HFF-Myc (cell line): ENCODE data around the gene SLC36A3.

ENCODE experiments used
- DNase-seq: peaks from one replicate; pipeline ENCODE4 v3.0.0-alpha.2; 2011; ENCODE audit warnings: low read depth; ENCODE audit errors: extremely low read depth
- H3K4me3 ChIP-seq: replicated peaks from 2 replicates; pipeline ENCODE4 v1.5.1; 2011; ENCODE audit warnings: low read depth, mild to moderate bottlenecking, control low read depth, low read length
- CTCF ChIP-seq: IDR thresholded peaks from 2 replicates; pipeline ENCODE4 v1.5.1; 2012; ENCODE audit warnings: mild to moderate bottlenecking, low read depth, low read length, control low read depth; ENCODE audit errors: missing control alignments

SLC36A3 gene

GRCh38 chr5:151270599-151270998 lies 33.0 kb downstream of the SLC36A3 start:
- no peak for TF ChIP-seq CTCF
- no peak overlapping the region for H3K4me3 ChIP-seq
- DNase-seq: no peak

DNA sequence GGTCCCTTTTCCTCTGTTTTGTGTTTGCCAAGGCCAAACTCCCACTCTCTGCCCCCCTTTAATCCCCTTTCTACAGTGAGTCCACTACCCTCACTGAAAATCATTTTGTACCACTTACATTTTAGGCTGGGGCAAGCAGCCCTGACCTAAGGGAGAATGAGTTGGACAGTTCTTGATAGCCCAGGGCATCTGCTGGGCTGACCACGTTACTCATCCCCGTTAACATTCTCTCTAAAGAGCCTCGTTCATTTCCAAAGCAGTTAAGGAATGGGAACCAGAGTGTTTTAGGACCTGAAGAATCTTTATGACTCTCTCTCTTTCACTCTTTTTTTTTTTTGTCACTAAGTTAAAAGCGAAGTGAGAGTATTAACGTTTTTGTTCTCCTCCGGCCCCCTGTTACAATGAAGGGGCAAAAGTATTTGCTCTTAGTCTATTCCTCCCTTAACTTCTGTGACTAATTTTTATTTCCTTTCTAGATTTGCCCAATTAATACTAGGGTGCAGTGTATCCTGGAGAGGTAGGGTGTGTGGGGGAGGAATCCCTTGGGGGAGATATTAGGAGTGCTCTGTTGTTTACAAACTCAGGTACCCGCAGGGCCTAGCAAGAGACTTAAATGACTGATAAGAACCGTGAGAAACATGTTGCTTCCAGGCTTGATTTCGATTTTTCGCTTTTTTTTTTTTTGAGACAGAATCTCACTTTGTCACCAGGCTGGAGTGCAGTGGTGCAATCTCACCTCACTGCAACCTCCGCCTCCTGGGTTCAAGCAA lies 35.9 kb downstream of the SLC36A3 start:
- no peak overlapping the region for H3K4me3 ChIP-seq
- no peak for DNase-seq
- TF ChIP-seq CTCF: no peak

DNA sequence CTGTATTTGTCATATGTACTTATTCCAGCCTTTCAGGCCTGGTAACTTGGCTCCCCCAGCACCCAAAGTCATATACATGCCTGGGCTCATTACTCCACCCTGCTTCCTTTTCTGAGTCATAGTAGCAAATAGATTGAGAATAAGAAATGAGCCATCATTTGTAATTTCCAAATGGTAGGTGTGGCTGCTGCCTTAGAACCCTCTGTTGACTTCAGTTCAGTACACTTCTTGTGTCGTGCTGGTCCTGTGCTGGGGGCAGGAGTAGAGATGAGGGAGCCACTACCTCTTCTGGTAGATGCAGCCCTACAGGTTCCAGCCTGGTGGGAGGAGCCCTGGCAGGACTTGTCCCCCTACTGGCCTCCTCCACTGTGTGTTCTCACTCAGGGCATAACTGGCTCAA lies 39.5 kb downstream of the SLC36A3 start:
- TF ChIP-seq CTCF: no peak
- DNase-seq: no peak
- H3K4me3 ChIP-seq: no peak overlapping the region

DNA sequence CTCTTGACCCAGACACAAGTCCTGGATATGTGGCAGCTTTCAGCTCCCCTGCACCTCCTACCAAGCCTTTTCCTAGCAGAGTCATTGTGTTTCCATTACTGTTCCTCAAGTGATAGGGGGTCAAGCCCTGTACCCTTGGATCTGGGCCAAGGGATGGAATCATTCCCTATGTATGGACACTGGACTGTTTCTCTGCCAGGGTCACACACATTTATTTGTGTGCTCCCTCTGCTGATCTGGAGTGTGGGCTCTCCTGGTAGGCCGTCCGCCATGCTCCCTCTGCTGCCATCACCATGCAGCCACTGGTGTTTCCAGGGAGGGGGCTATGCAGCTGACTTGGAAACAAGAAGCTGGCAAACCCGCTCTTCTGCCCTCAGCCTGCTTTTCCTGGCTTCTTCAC lies 41.0 kb downstream of the SLC36A3 start:
- no peak for TF ChIP-seq CTCF
- no peak for DNase-seq
- no peak overlapping the region for H3K4me3 ChIP-seq

DNA sequence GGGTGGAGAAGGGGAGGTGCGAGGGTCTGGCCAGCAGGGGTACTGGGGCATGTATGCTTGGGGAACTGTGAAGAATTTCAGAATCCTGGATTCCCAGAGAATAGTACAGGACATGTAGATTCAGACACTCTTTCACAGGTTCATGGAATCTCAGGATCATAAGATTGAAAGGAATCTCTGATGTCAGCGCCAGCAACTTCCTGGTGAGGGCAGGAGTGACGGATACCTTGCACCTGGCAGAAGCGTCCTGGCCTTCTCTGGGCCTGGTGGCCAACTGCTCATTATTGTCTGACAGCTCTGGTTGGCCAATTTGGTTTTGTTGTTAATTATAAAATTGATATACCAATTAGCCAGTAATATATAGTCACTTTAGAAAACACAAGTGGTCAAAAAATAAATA lies 43.6 kb downstream of the SLC36A3 start:
- no peak for TF ChIP-seq CTCF
- H3K4me3 ChIP-seq: no peak overlapping the region

DNA sequence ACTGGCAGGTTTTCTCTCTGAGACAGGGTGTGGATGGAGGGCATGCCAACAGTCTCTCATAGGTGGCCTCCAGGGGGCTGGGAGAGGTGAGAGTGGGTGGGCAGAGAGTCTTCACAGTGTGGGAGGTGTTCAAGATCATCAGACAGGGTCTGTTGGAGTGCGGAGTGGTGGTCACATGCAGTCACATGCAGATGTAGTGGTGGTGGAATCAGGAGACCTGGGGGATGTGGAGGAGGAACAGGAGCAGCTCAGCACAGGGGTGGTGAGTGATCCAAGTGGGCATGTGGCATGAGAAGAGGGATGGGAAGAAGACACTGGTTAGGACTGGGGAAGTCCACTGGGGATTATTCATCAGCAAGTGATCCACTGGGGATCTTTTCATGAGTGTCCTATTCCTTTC lies 44.8 kb downstream of the SLC36A3 start:
- DNase-seq: no peak
- no peak overlapping the region for H3K4me3 ChIP-seq
- TF ChIP-seq CTCF: no peak

More for the DNA sequence above, 43.6 kb downstream of the SLC36A3 start:
- DNase-seq: no peak

GRCh38 chr5:151258201-151258611 lies 45.4 kb downstream of the SLC36A3 start:
- H3K4me3 ChIP-seq: no peak overlapping the region
- DNase-seq: no peak
- no peak for TF ChIP-seq CTCF
